ENCODE data around the gene PLN.

DNA sequence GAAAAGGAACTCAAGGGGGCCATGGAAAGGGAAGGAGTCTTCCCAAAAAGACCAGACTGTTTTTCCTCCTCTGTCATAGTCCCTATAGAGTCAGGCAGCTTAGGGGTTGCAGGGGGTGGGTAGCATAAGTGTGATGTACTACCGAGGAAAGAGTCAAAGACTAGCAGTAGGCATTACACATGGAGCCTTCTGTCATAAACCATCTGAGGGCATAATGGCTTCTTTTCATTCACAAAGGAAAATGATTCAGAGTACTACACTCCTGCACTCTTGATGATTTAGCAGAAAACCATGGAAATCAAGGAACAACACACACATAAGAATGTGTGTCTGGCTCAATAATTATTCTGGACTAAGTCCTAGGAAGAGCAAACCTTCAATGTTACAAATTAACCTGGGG, 14.9 kb downstream of the PLN start:
- TF ChIP-seq, protein P1, sequence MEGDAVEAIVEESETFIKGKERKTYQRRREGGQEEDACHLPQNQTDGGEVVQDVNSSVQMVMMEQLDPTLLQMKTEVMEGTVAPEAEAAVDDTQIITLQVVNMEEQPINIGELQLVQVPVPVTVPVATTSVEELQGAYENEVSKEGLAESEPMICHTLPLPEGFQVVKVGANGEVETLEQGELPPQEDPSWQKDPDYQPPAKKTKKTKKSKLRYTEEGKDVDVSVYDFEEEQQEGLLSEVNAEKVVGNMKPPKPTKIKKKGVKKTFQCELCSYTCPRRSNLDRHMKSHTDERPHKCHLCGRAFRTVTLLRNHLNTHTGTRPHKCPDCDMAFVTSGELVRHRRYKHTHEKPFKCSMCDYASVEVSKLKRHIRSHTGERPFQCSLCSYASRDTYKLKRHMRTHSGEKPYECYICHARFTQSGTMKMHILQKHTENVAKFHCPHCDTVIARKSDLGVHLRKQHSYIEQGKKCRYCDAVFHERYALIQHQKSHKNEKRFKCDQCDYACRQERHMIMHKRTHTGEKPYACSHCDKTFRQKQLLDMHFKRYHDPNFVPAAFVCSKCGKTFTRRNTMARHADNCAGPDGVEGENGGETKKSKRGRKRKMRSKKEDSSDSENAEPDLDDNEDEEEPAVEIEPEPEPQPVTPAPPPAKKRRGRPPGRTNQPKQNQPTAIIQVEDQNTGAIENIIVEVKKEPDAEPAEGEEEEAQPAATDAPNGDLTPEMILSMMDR (IDR thresholded peaks at IDR 0.05), result no peak
- TF ChIP-seq POLR2AphosphoS5 (IDR thresholded peaks at IDR 0.05) (no peak), POLR2A (IDR thresholded peaks at IDR 0.05) (no peak)

All from prostate gland (tissue), 2 donors.